ENCODE data around the gene ANTXR2.

The ANTXR2 gene

GRCh38 chr4:80111276-80111675 is 38.2 kb upstream of the ANTXR2 start:
- DNase-seq, result peak; percentile 64 to 95
- no peaks in the 10 kb centered on the region for H3K27me3 ChIP-seq (ENCODE audit: insufficient read depth, low read length)
- no peaks in the 10 kb centered on the region for H3K79me1 ChIP-seq (ENCODE audit: low read length)
- H3K4me3 ChIP-seq (ENCODE audit: low read depth, low read length), result no peak overlapping the region
- H3K4me2 ChIP-seq (ENCODE audit: low read length), result no peak overlapping the region
- no peak overlapping the region for H3K4ac ChIP-seq (ENCODE audit: low read depth, low read length)
- H3K9ac ChIP-seq (ENCODE audit: low read length), result no peak overlapping the region
- H2BK12ac ChIP-seq (ENCODE audit: low read length), result no peak overlapping the region
- no peak overlapping the region for H4K8ac ChIP-seq (ENCODE audit: low read depth, low read length)
- H4K91ac ChIP-seq (ENCODE audit: low read depth, low read length), result no peak overlapping the region
- no peak overlapping the region for H3K23ac ChIP-seq (ENCODE audit: low read length)
- H3K9me3 ChIP-seq (ENCODE audit: insufficient read depth, low read depth, low read length), result no peaks in the 10 kb centered on the region
- no peak overlapping the region for H4K12ac ChIP-seq (ENCODE audit: low read depth, low read length)
- no peak overlapping the region for H2BK120ac ChIP-seq (ENCODE audit: insufficient read depth, low read length, poor library complexity)
- H3K27ac ChIP-seq (ENCODE audit: low read depth, low read length), result no peak overlapping the region
- no peaks in the 10 kb centered on the region for H3K36me3 ChIP-seq (ENCODE audit: control insufficient read depth in 1 of 2, insufficient read depth in 2 of 2, low read length in 2 of 2)
- no peak overlapping the region for H2AFZ ChIP-seq (ENCODE audit: insufficient read depth, low read length, poor library complexity)
- H3K4me1 ChIP-seq (ENCODE audit: control insufficient read depth in 1 of 2, insufficient read depth in 2 of 2, low read length in 2 of 2), result peaks cover 7 to 8% of the 10 kb centered on the region in 2 experiments
- no peaks in the 10 kb centered on the region for H3K79me2 ChIP-seq (ENCODE audit: control insufficient read depth, insufficient read depth, low read length, poor library complexity)
- no peak overlapping the region for H2AK5ac ChIP-seq (ENCODE audit: low read length)
- no peak overlapping the region for H3K18ac ChIP-seq (ENCODE audit: low read length)
- no peak overlapping the region for H2BK5ac ChIP-seq (ENCODE audit: low read depth, low read length, poor library complexity)
- no peak overlapping the region for H3K14ac ChIP-seq (ENCODE audit: low read length)

GRCh38 chr4:80107374-80107773 is 34.3 kb upstream of the ANTXR2 start:
- no peak overlapping the region for H4K91ac ChIP-seq (ENCODE audit: low read depth, low read length)
- no peaks in the 10 kb centered on the region for H3K27me3 ChIP-seq (ENCODE audit: insufficient read depth, low read length)
- H3K36me3 ChIP-seq (ENCODE audit: control insufficient read depth in 1 of 2, insufficient read depth in 2 of 2, low read length in 2 of 2), result no peaks in the 10 kb centered on the region
- H3K4me1 ChIP-seq (ENCODE audit: control insufficient read depth in 1 of 2, insufficient read depth in 2 of 2, low read length in 2 of 2), result no peaks in the 10 kb centered on the region
- no peak overlapping the region for H2AK5ac ChIP-seq (ENCODE audit: low read length)
- no peak overlapping the region for H3K18ac ChIP-seq (ENCODE audit: low read length)
- H3K79me2 ChIP-seq (ENCODE audit: control insufficient read depth, insufficient read depth, low read length, poor library complexity), result no peaks in the 10 kb centered on the region
- no peaks in the 10 kb centered on the region for H3K9me3 ChIP-seq (ENCODE audit: insufficient read depth, low read depth, low read length)
- H3K27ac ChIP-seq (ENCODE audit: low read depth, low read length), result no peak overlapping the region
- H3K4me2 ChIP-seq (ENCODE audit: low read length), result no peak overlapping the region
- no peak overlapping the region for H2AFZ ChIP-seq (ENCODE audit: insufficient read depth, low read length, poor library complexity)
- no peak overlapping the region for H3K4me3 ChIP-seq (ENCODE audit: low read depth, low read length)
- H3K4ac ChIP-seq (ENCODE audit: low read depth, low read length), result no peak overlapping the region
- no peak for DNase-seq
- no peak overlapping the region for H4K12ac ChIP-seq (ENCODE audit: low read depth, low read length)
- H2BK12ac ChIP-seq (ENCODE audit: low read length), result no peak overlapping the region
- WGBS (ENCODE audit: extremely low coverage, insufficient coverage, insufficient read length), result no CpG with 5 or more reads among the region's 1 CpG
- no peak overlapping the region for H3K9ac ChIP-seq (ENCODE audit: low read length)
- H4K8ac ChIP-seq (ENCODE audit: low read depth, low read length), result no peak overlapping the region
- H2BK5ac ChIP-seq (ENCODE audit: low read depth, low read length, poor library complexity), result no peak overlapping the region
- no peak overlapping the region for H2BK120ac ChIP-seq (ENCODE audit: insufficient read depth, low read length, poor library complexity)
- no peaks in the 10 kb centered on the region for H3K79me1 ChIP-seq (ENCODE audit: low read length)
- no peak overlapping the region for H3K23ac ChIP-seq (ENCODE audit: low read length)
- no peak overlapping the region for H3K14ac ChIP-seq (ENCODE audit: low read length)

- no peak overlapping the region for H2AFZ ChIP-seq (ENCODE audit: insufficient read depth, low read length, poor library complexity)
- DNase-seq, result no peak
- no peak overlapping the region for H4K12ac ChIP-seq (ENCODE audit: low read depth, low read length)
- no CpG with 5 or more reads among the region's 1 CpG for WGBS (ENCODE audit: extremely low coverage, insufficient coverage, insufficient read length)
- no peak overlapping the region for H3K27ac ChIP-seq (ENCODE audit: low read depth, low read length)
- no peak overlapping the region for H3K18ac ChIP-seq (ENCODE audit: low read length)
- H3K9me3 ChIP-seq (ENCODE audit: insufficient read depth, low read depth, low read length), result no peaks in the 10 kb centered on the region
- no peak overlapping the region for H4K8ac ChIP-seq (ENCODE audit: low read depth, low read length)
- H3K27me3 ChIP-seq (ENCODE audit: insufficient read depth, low read length), result no peaks in the 10 kb centered on the region
- H3K4me1 ChIP-seq (ENCODE audit: control insufficient read depth in 1 of 2, insufficient read depth in 2 of 2, low read length in 2 of 2), result no peaks in the 10 kb centered on the region
- no peak overlapping the region for H3K14ac ChIP-seq (ENCODE audit: low read length)
- no peak overlapping the region for H2BK120ac ChIP-seq (ENCODE audit: insufficient read depth, low read length, poor library complexity)
- H2BK5ac ChIP-seq (ENCODE audit: low read depth, low read length, poor library complexity), result no peak overlapping the region
- no peak overlapping the region for H3K4ac ChIP-seq (ENCODE audit: low read depth, low read length)
- H3K23ac ChIP-seq (ENCODE audit: low read length), result no peak overlapping the region
- H3K79me1 ChIP-seq (ENCODE audit: low read length), result no peaks in the 10 kb centered on the region
- no peak overlapping the region for H4K91ac ChIP-seq (ENCODE audit: low read depth, low read length)
- H3K9ac ChIP-seq (ENCODE audit: low read length), result no peak overlapping the region
- H2AK5ac ChIP-seq (ENCODE audit: low read length), result no peak overlapping the region
- H3K79me2 ChIP-seq (ENCODE audit: control insufficient read depth, insufficient read depth, low read length, poor library complexity), result no peaks in the 10 kb centered on the region
- H3K36me3 ChIP-seq (ENCODE audit: control insufficient read depth in 1 of 2, insufficient read depth in 2 of 2, low read length in 2 of 2), result no peaks in the 10 kb centered on the region
- no peak overlapping the region for H3K4me2 ChIP-seq (ENCODE audit: low read length)
- no peak overlapping the region for H2BK12ac ChIP-seq (ENCODE audit: low read length)
- H3K4me3 ChIP-seq (ENCODE audit: low read depth, low read length), result no peak overlapping the region
Observed at GRCh38 chr4:80104927-80105326, 31.9 kb upstream of the ANTXR2 start.

GRCh38 chr4:80103629-80104028 is 30.6 kb upstream of the ANTXR2 start:
- H4K8ac ChIP-seq (ENCODE audit: low read depth, low read length), result no peak overlapping the region
- H3K9ac ChIP-seq (ENCODE audit: low read length), result no peak overlapping the region
- H3K4me3 ChIP-seq (ENCODE audit: low read depth, low read length), result no peak overlapping the region
- no peaks in the 10 kb centered on the region for H3K4me1 ChIP-seq (ENCODE audit: control insufficient read depth in 1 of 2, insufficient read depth in 2 of 2, low read length in 2 of 2)
- H3K36me3 ChIP-seq (ENCODE audit: control insufficient read depth in 1 of 2, insufficient read depth in 2 of 2, low read length in 2 of 2), result no peaks in the 10 kb centered on the region
- H3K79me1 ChIP-seq (ENCODE audit: low read length), result no peaks in the 10 kb centered on the region
- H3K27me3 ChIP-seq (ENCODE audit: insufficient read depth, low read length), result no peaks in the 10 kb centered on the region
- WGBS (ENCODE audit: extremely low coverage, insufficient coverage, insufficient read length), result no CpG with 5 or more reads among the region's 2 CpGs
- H3K79me2 ChIP-seq (ENCODE audit: control insufficient read depth, insufficient read depth, low read length, poor library complexity), result no peaks in the 10 kb centered on the region
- H3K18ac ChIP-seq (ENCODE audit: low read length), result no peak overlapping the region
- H2BK120ac ChIP-seq (ENCODE audit: insufficient read depth, low read length, poor library complexity), result no peak overlapping the region
- no peak overlapping the region for H2AK5ac ChIP-seq (ENCODE audit: low read length)
- H2BK5ac ChIP-seq (ENCODE audit: low read depth, low read length, poor library complexity), result no peak overlapping the region
- no peak overlapping the region for H3K4me2 ChIP-seq (ENCODE audit: low read length)
- H4K91ac ChIP-seq (ENCODE audit: low read depth, low read length), result no peak overlapping the region
- no peak overlapping the region for H3K4ac ChIP-seq (ENCODE audit: low read depth, low read length)
- no peak overlapping the region for H3K14ac ChIP-seq (ENCODE audit: low read length)
- no peaks in the 10 kb centered on the region for H3K9me3 ChIP-seq (ENCODE audit: insufficient read depth, low read depth, low read length)
- no peak overlapping the region for H4K12ac ChIP-seq (ENCODE audit: low read depth, low read length)
- no peak overlapping the region for H3K27ac ChIP-seq (ENCODE audit: low read depth, low read length)
- H2BK12ac ChIP-seq (ENCODE audit: low read length), result no peak overlapping the region
- H3K23ac ChIP-seq (ENCODE audit: low read length), result no peak overlapping the region
- no peak overlapping the region for H2AFZ ChIP-seq (ENCODE audit: insufficient read depth, low read length, poor library complexity)
- no peak for DNase-seq

GRCh38 chr4:80101792-80102116 is 28.7 kb upstream of the ANTXR2 start:
- Histone ChIP-seq H2BK12ac (ENCODE audit: low read length) (no peak overlapping the region), H3K36me3 (ENCODE audit: control insufficient read depth in 1 of 2, insufficient read depth in 2 of 2, low read length in 2 of 2) (no peaks in the 10 kb centered on the region), H3K9ac (ENCODE audit: low read length) (no peak overlapping the region), H3K27me3 (ENCODE audit: insufficient read depth, low read length) (no peaks in the 10 kb centered on the region), H3K18ac (ENCODE audit: low read length) (no peak overlapping the region), H2BK5ac (ENCODE audit: low read depth, low read length, poor library complexity) (no peak overlapping the region), H3K79me2 (ENCODE audit: control insufficient read depth, insufficient read depth, low read length, poor library complexity) (no peaks in the 10 kb centered on the region), H3K4me3 (ENCODE audit: low read depth, low read length) (no peak overlapping the region), H3K4me1 (ENCODE audit: control insufficient read depth in 1 of 2, insufficient read depth in 2 of 2, low read length in 2 of 2) (peaks cover 0 to 2% of the 10 kb centered on the region in 2 experiments), H3K14ac (ENCODE audit: low read length) (no peak overlapping the region), H2AFZ (ENCODE audit: insufficient read depth, low read length, poor library complexity) (no peak overlapping the region), H3K23ac (ENCODE audit: low read length) (no peak overlapping the region), H3K27ac (ENCODE audit: low read depth, low read length) (no peak overlapping the region), H3K9me3 (ENCODE audit: insufficient read depth, low read depth, low read length) (no peaks in the 10 kb centered on the region), H3K4ac (ENCODE audit: low read depth, low read length) (no peak overlapping the region), H4K8ac (ENCODE audit: low read depth, low read length) (no peak overlapping the region), H4K12ac (ENCODE audit: low read depth, low read length) (no peak overlapping the region), H2AK5ac (ENCODE audit: low read length) (no peak overlapping the region), H3K79me1 (ENCODE audit: low read length) (no peaks in the 10 kb centered on the region), H4K91ac (ENCODE audit: low read depth, low read length) (no peak overlapping the region), H2BK120ac (ENCODE audit: insufficient read depth, low read length, poor library complexity) (no peak overlapping the region), H3K4me2 (ENCODE audit: low read length) (no peak overlapping the region)
- DNase-seq, result no peak
